Measurements from ENCODE around the gene SLC9A9.
"Not testable (repeated sequence)": the region's sequence is repeated elsewhere in the genome, so short reads cannot be mapped to it uniquely, and the experiment has no call there.

SLC9A9 gene

GRCh38 chr3:143847787-143848631 lies at the start of gene SLC9A9:
TSS of gene SLC9A9 (minus strand) at chr3:143848468. CDS start at chr3:143848322, 146 bp downstream.
- peak; percentile 46 for DNase-seq

- peak; percentile 59 for DNase-seq
These were observed 49.5 kb upstream of the SLC9A9 start for GRCh38 chr3:143897576-143898295.

GRCh38 chr3:143896486-143896885 lies 48.2 kb upstream of the SLC9A9 start:
- no peak for DNase-seq

- DNase-seq: peak; percentile 45
These were observed 47.5 kb upstream of the SLC9A9 start for GRCh38 chr3:143895805-143896204.

- DNase-seq: no peak
These were observed 40.6 kb upstream of the SLC9A9 start for GRCh38 chr3:143888846-143889245.

GRCh38 chr3:143888166-143888565 lies 39.9 kb upstream of the SLC9A9 start:
- DNase-seq: no peak

GRCh38 chr3:143885780-143886427 lies 37.6 kb upstream of the SLC9A9 start:
- peak; percentile 41 for DNase-seq

- no peak for DNase-seq
These were observed 36.6 kb upstream of the SLC9A9 start for GRCh38 chr3:143884861-143885260.

- DNase-seq: no peak
These were observed 34.9 kb upstream of the SLC9A9 start for GRCh38 chr3:143883151-143883550.

- DNase-seq: no peak
These were observed 32.8 kb upstream of the SLC9A9 start for GRCh38 chr3:143881095-143881494.

GRCh38 chr3:143875546-143875945 lies 27.3 kb upstream of the SLC9A9 start:
- DNase-seq: no peak

GRCh38 chr3:143873553-143873952 lies 25.3 kb upstream of the SLC9A9 start:
- DNase-seq: not testable (repeated sequence)

- no peak for DNase-seq
These were observed 17.0 kb upstream of the SLC9A9 start for GRCh38 chr3:143865302-143865701.

- no peak for DNase-seq
These were observed 11.4 kb upstream of the SLC9A9 start for GRCh38 chr3:143859465-143860203.

- no peak for DNase-seq
These were observed 8.1 kb upstream of the SLC9A9 start for GRCh38 chr3:143856252-143856970.

- DNase-seq: no peak
These were observed 6.9 kb upstream of the SLC9A9 start for GRCh38 chr3:143855183-143855582.

GRCh38 chr3:143851331-143852017 lies 3.2 kb upstream of the SLC9A9 start:
- no peak for DNase-seq

GRCh38 chr3:143850877-143851276 lies 2.6 kb upstream of the SLC9A9 start:
- no peak for DNase-seq

- no peak for DNase-seq
These were observed 1.7 kb upstream of the SLC9A9 start for GRCh38 chr3:143849854-143850549.

GRCh38 chr3:143848704-143849103 lies 436 bp upstream of the SLC9A9 start:
- DNase-seq: no peak

GRCh38 chr3:143843587-143843986 lies 4.7 kb downstream of the SLC9A9 start:
- DNase-seq: no peak
